K562 (cell line): ENCODE results near the gene UBXN10. TPM values are rescaled to one million over a fixed set of nuclear protein-coding genes. Genes with fewer than 3 reads are reported as not detected.

ENCODE experiments used
- ARID1B ChIP-seq: fragments of 450-650 bp; IDR thresholded peaks from 2 replicates; pipeline ENCODE4 v1.6.1; 2016; ENCODE audit warnings: antibody characterized with exemption, mild to moderate bottlenecking, inconsistent platforms
- CHD4 ChIP-seq: fragments of 200-600 bp; sonication (generic); IDR thresholded peaks from 3 replicates; pipeline ENCODE4 v1.6.1; 2012; ENCODE audit warnings: low read depth, mild to moderate bottlenecking, mixed read lengths, low read length, inconsistent platforms; ENCODE audit not compliant: insufficient read depth, insufficient replicate concordance, poor library complexity, severe bottlenecking
- DMBX1 ChIP-seq: fragments of 250-450 bp; sonication (Bioruptor Pico); IDR thresholded peaks from 2 replicates; pipeline ENCODE4 v1.8.0; 2022; ENCODE audit warnings: inconsistent platforms, mild to moderate bottlenecking, moderate library complexity, borderline replicate concordance
- ELK3 ChIP-seq: fragments of 450-650 bp; formaldehyde crosslinking; IDR thresholded peaks from 2 replicates; pipeline ENCODE4 v1.4.0; 2020; ENCODE audit warnings: mild to moderate bottlenecking
- FOXO4 ChIP-seq: fragments of 450-650 bp; formaldehyde crosslinking; IDR thresholded peaks from 2 replicates; pipeline ENCODE4 v1.4.0; 2020; ENCODE audit warnings: mild to moderate bottlenecking, moderate library complexity
- HDAC3 ChIP-seq: fragments of 450-650 bp; IDR thresholded peaks from 2 replicates; pipeline ENCODE4 v1.6.1; 2018; ENCODE audit warnings: borderline replicate concordance, mild to moderate bottlenecking, moderate library complexity; ENCODE audit not compliant: partially characterized antibody
- HDGF ChIP-seq: fragments of 450-650 bp; IDR thresholded peaks from 2 replicates; pipeline ENCODE4 v1.6.1; 2016
- KLF10 ChIP-seq: fragments of 250-450 bp; sonication (Bioruptor Pico); IDR thresholded peaks from 2 replicates; pipeline ENCODE4 v1.6.1; 2021; ENCODE audit warnings: matching md5 sums
- MAFK ChIP-seq: IDR thresholded peaks from 2 replicates; pipeline ENCODE4 v1.6.1; 2011; ENCODE audit warnings: low read length, improper control_type of control experiment
- MAZ ChIP-seq, 2 experiments: fragments of 450-650 bp in 1 of 2; sonication (generic) in 1 of 2; formaldehyde crosslinking; IDR thresholded peaks in 1 of 2; conservative IDR thresholded peaks in 1 of 2; 2 replicates each; pipeline versions ENCODE4 v1.4.0 to v1.5.0; 2020; ENCODE audit warnings: mild to moderate bottlenecking in 1 of 2, missing genetic modification reagents in 1 of 2
- PTBP1 ChIP-seq: fragments of 200-400 bp; formaldehyde crosslinking; IDR thresholded peaks from 2 replicates; pipeline ENCODE4 v1.6.1; 2017; ENCODE audit warnings: low read depth, low read length
- RB1 ChIP-seq: fragments of 450-650 bp; IDR thresholded peaks from 2 replicates; pipeline ENCODE4 v1.6.1; 2017; ENCODE audit warnings: low read depth, mild to moderate bottlenecking
- RUNX1 ChIP-seq: sonication (generic); IDR thresholded peaks from 2 replicates; pipeline ENCODE4 v1.6.1; 2016; ENCODE audit warnings: antibody characterized with exemption, low read depth
- SAFB ChIP-seq: fragments of 200-400 bp; formaldehyde crosslinking; IDR thresholded peaks from 2 replicates; pipeline ENCODE4 v1.6.1; 2017; ENCODE audit warnings: low read depth, low read length, borderline replicate concordance
- SNIP1 ChIP-seq: fragments of 450-650 bp; IDR thresholded peaks from 2 replicates; pipeline ENCODE4 v1.7.1; 2017; ENCODE audit warnings: low read depth, mild to moderate bottlenecking
- SP1 ChIP-seq: sonication (generic); formaldehyde crosslinking; IDR thresholded peaks from 2 replicates; pipeline ENCODE4 v1.8.1; 2022; ENCODE audit warnings: mild to moderate bottlenecking, missing genetic modification reagents
- TGIF2 ChIP-seq: sonication (generic); formaldehyde crosslinking; IDR thresholded peaks from 2 replicates; pipeline ENCODE4 v1.8.1; 2022; ENCODE audit warnings: mild to moderate bottlenecking, missing genetic modification reagents, moderate library complexity
- UBTF ChIP-seq, 2 experiments: IDR thresholded peaks; 2 replicates each; pipeline ENCODE4 v1.6.1; 2012; ENCODE audit warnings: improper control_type of control experiment in 2 of 2, low read depth in 2 of 2, low read length in 2 of 2, borderline replicate concordance in 1 of 2
- ZBTB11 ChIP-seq, 3 experiments: fragments of 200-800 bp in 1 of 3; fragments of 250-450 bp in 1 of 3; fragments of 450-650 bp in 1 of 3; sonication (Bioruptor Pico) in 1 of 3; sonication (Bioruptor generic) in 1 of 3; formaldehyde crosslinking in 1 of 3; IDR thresholded peaks; 2 replicates each; pipeline versions ENCODE4 v1.6.1 to v1.8.0; 2016 to 2022; ENCODE audit warnings: mild to moderate bottlenecking in 2 of 3, missing genetic modification characterization in 2 of 3, missing compliant biosample characterization in 1 of 3, moderate library complexity in 1 of 3
- ZSCAN29 ChIP-seq: fragments of 450-650 bp; IDR thresholded peaks from 2 replicates; pipeline ENCODE4 v1.6.1; 2017
- polyA plus RNA-seq, 8 experiments: library from polyadenylated mRNA; depleted of rRNA in 4 of 8; stranded (reverse) in 5 of 8; unstranded in 3 of 8; fragments of >200 nt; fragmentation: Nextera tagmentation in 2 of 8; fragmentation: Illumina TruSeq in 1 of 8; extraction: Ambion mirVana in 2 of 8; extraction: Trizol in 1 of 8; gene quantifications; 2 replicates each; pipeline versions ENCODE4 v1.2.1 to v1.2.3, GENCODE V29; 2011 to 2014; ENCODE audit warnings: inconsistent platforms in 1 of 8, missing spikeins in 1 of 8
- total RNA-seq, 7 experiments: library from RNA; depleted of rRNA in 6 of 7; stranded (reverse); fragments of >200 nt in 6 of 7; fragmentation: Illumina TruSeq in 2 of 7; extraction: Trizol in 2 of 7; gene quantifications; 2 replicates each; pipeline versions ENCODE4 v1.2.1 to v1.2.3, GENCODE V29; 2011 to 2021; ENCODE audit warnings: low replicate concordance in 1 of 7

The UBXN10 gene
- total and polyA plus RNA-seq, 9 of the 15 experiments (the other 6 are each of a cell fraction or from before 2014, with no cell fraction given): 10.7 to 17.7 (median 13.6) TPM

- TF ChIP-seq ZBTB11 (CRISPR knock-in tag; IDR thresholded peaks at IDR 0.05) (no peak), HDGF (no peak), SP1 (CRISPR knock-in tag) (no peak), RB1 (no peak), DMBX1 (no peak), UBTF (IDR thresholded peaks at IDR 0.05; ENCODE audit: borderline replicate concordance in 1 of 2, low read depth in 2 of 2, low read length in 2 of 2) (no peak), TGIF2 (CRISPR knock-in tag) (no peak), CHD4 (no peak), SAFB (no peak), MAZ (CRISPR knock-in tag; conservative IDR thresholded peaks at IDR 0.05 in 1 of 2, IDR thresholded peaks at IDR 0.05 in 1 of 2) (no peak), HDAC3 (no peak), ZSCAN29 (no peak), KLF10 (no peak), FOXO4 (CRISPR knock-in tag) (no peak), ARID1B (no peak), RUNX1 (no peak), ELK3 (CRISPR knock-in tag) (no peak), PTBP1 (no peak), MAFK (no peak), SNIP1 (0 out of 2 replicates have a peak, but pooled peaks have one; percentile 30)
Measured at GRCh38 chr1:20179371-20180128, 6.3 kb upstream of the UBXN10 start (continued).
